ENCODE data around the gene SERPINA5.

SERPINA5 gene

GRCh38 chr14:94540031-94540794, 41.0 kb upstream of the SERPINA5 start:
- no peak for DNase-seq (ENCODE audit: low spot score)
- in situ Hi-C loops (cut with MboI; ENCODE audit: low sequenced_read_pairs, unreplicated experiment), result no loop called here
- no peak for TF ChIP-seq CTCF (IDR thresholded peaks at IDR 0.05; ENCODE audit: borderline replicate concordance, control extremely low read depth, extremely low read depth, insufficient read depth, missing control alignments)

DNA sequence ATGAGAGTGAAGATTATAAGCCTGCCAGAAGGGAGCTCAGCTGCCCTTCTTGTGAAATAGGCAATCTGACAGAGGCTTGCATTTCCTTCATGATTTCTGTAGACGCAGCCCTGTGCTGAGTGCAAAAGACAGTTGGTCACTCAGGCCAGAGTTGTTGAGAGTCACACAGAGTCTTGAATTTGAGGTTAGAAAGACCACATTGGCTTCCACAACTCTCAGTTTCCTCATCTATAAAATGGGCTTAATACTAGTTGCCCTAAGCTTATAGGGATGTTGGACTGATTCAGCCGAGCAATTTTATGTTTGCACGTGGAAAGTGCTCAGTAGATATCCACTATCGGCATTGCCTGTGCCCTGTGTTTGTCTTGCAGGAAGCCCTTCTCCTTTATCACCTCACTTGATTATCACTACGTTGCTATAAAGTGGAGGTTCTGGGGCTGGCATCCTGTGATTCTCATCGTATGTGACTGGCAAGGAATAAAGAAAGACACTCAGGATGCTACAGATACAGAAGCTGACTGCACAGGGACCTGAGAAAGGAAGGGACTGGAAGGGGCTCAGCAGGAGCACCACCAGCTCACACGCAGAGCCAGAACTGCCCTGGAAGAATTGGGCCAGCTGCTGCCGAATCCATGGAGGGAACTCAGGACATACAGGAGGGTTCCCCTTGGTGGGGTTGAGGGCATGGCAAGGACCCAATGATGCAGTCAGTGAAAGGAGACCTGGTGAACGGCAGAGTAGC, 39.8 kb upstream of the SERPINA5 start:
- in situ Hi-C loops (cut with MboI; ENCODE audit: low sequenced_read_pairs, unreplicated experiment), result no loop called here
- TF ChIP-seq CTCF (IDR thresholded peaks at IDR 0.05; ENCODE audit: borderline replicate concordance, control extremely low read depth, extremely low read depth, insufficient read depth, missing control alignments), result no peak
- DNase-seq (ENCODE audit: low spot score), result no peak

DNA sequence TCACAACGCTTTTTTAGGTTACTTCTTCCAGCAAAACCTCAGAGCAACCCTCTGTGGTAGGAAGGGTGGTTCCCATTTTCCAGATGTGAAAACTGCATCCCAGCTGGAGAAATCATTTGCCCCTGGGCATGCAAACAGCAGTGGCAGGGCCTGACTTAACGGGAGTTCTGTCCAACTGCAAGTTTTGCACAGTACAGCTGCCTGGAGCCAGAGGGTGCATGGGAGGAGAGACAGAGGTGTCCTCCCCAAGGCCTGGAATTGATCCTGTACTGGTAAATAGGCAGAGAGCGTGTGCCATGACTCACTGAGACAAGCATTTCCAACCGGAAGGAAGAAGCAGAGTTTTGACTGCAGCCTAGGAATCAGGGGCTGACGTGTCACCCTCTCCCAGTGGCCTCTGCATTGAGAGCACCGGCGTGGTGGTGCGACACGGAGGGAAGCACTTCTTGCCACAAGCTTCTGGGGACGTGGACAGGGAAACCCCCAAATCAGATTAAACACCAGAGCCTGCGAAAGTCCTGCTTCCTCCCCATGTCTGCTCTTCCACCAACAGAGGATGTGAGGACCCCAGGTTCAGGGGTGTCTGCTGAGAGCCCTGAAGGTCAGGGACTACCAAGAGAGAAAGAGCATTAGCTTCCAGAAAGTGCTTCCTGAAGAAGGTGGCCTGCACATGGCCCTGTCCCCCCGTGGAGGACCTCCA, 39.0 kb upstream of the SERPINA5 start:
- no peak for DNase-seq (ENCODE audit: low spot score)
- in situ Hi-C loops (cut with MboI; ENCODE audit: low sequenced_read_pairs, unreplicated experiment), result no loop called here
- no peak for TF ChIP-seq CTCF (IDR thresholded peaks at IDR 0.05; ENCODE audit: borderline replicate concordance, control extremely low read depth, extremely low read depth, insufficient read depth, missing control alignments)

GRCh38 chr14:94542811-94543440, 38.3 kb upstream of the SERPINA5 start:
- in situ Hi-C loops (cut with MboI; ENCODE audit: low sequenced_read_pairs, unreplicated experiment), result no loop called here
- no peak for TF ChIP-seq CTCF (IDR thresholded peaks at IDR 0.05; ENCODE audit: borderline replicate concordance, control extremely low read depth, extremely low read depth, insufficient read depth, missing control alignments)
- no peak for DNase-seq (ENCODE audit: low spot score)

DNA sequence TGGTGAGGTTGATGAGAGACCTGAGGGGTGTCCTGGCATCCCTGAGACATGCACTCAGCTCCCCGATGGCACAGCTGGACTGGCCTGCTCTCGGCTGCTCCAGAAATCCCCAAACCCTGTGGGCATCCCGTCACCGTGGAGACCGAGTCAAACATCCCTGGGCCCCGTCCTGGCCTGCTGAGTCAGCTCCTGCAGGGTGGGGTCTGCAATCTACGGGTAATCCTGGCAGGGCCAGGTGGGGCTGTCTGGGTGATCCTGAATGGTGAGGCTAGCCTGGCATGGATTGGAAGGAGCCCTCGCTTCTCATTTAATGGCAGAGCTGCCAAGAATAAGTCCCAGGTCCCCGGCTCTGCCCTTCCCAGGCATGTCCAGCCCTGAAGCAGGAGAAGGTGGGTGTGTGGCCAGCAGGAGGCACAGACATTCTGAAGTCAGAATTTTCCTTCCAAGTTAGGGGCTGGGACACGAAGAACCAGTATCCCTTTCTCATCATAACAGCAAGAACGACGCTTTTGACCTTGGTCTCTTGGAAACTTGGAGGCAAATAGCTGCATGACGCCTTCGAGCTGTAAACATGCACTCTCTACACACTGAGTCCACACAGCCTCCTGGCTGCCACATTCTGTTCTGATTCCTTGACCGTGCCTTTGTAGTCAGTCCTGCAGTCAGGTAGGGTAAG, 37.6 kb upstream of the SERPINA5 start:
- no peak for DNase-seq (ENCODE audit: low spot score)
- no peak for TF ChIP-seq CTCF (IDR thresholded peaks at IDR 0.05; ENCODE audit: borderline replicate concordance, control extremely low read depth, extremely low read depth, insufficient read depth, missing control alignments)
- in situ Hi-C loops (cut with MboI; ENCODE audit: low sequenced_read_pairs, unreplicated experiment), result no loop called here

- no peak for TF ChIP-seq CTCF (IDR thresholded peaks at IDR 0.05; ENCODE audit: borderline replicate concordance, control extremely low read depth, extremely low read depth, insufficient read depth, missing control alignments)
- in situ Hi-C loops (cut with MboI; ENCODE audit: low sequenced_read_pairs, unreplicated experiment), result no loop called here
- DNase-seq (ENCODE audit: low spot score), result no peak
Measured at GRCh38 chr14:94544726-94545125, 36.5 kb upstream of the SERPINA5 start.
